PC-3 (cell line): Measurements from ENCODE around the gene ZBTB7C. TPM values are rescaled to one million over a fixed set of nuclear protein-coding genes. Genes with fewer than 3 reads are reported as not detected.

Experiments
- ATAC-seq: fragments of 200-7000 bp; cut with Tn5 transposase; 2 replicates; pipeline ENCODE4 v1.9.1; 2020; ENCODE audit warnings: mild to moderate bottlenecking, moderate library complexity
- BruUV-seq: library from RNA; stranded (reverse); fragments of 400-500 nt; replicated peaks from 2 replicates; lab custom pipeline; 2021; lab: Mats Ljungman, UMichigan
- CTCF ChIA-PET: fragments of 300-600 bp; sonication (Branson Sonifier 250); formaldehyde crosslinking; loops from one replicate; lab custom pipeline; 2022; ENCODE audit warnings: antibody characterized with exemption; lab: Charles Lee
- POLR2A ChIA-PET: fragments of 300-600 bp; sonication (Branson Sonifier 250); formaldehyde crosslinking; loops from one replicate; lab custom pipeline; 2022; ENCODE audit warnings: antibody characterized with exemption; ENCODE audit not compliant: unreplicated experiment; lab: Charles Lee
- DNase-seq: peaks from one replicate; pipeline ENCODE4 v3.0.0-alpha.2; 2015
- H2AFZ ChIP-seq: fragments of 300-600 bp; sonication (generic); 2 replicates; pipeline ENCODE4 v1.6.0; 2016; ENCODE audit warnings: antibody characterized with exemption, low read length
- H3F3A ChIP-seq: fragments of 300-600 bp; sonication (generic); one replicate; pipeline ENCODE4 v1.6.0; 2017; ENCODE audit warnings: antibody characterized with exemption, low read length, control low read depth, mild to moderate bottlenecking; ENCODE audit not compliant: unreplicated experiment
- H3K27ac ChIP-seq: fragments of 300-600 bp; sonication (generic); 2 replicates; pipeline ENCODE4 v1.5.1; 2016; ENCODE audit warnings: mild to moderate bottlenecking, low read length
- H3K27me3 ChIP-seq: fragments of 300-600 bp; sonication (generic); 2 replicates; pipeline ENCODE4 v1.6.1; 2016; ENCODE audit warnings: low read length, mixed read lengths
- H3K36me3 ChIP-seq: fragments of 300-600 bp; sonication (generic); 2 replicates; pipeline ENCODE4 v1.6.1; 2016; ENCODE audit warnings: low read depth, mixed run types, low read length, mixed read lengths
- H3K4me1 ChIP-seq: fragments of 300-600 bp; sonication (generic); 2 replicates; pipeline ENCODE4 v1.5.1; 2016; ENCODE audit warnings: low read length; ENCODE audit not compliant: insufficient read depth
- H3K4me2 ChIP-seq: fragments of 300-600 bp; sonication (generic); 2 replicates; pipeline ENCODE4 v1.6.0; 2016; ENCODE audit warnings: low read length
- H3K4me3 ChIP-seq: fragments of 300-600 bp; sonication (generic); 2 replicates; pipeline ENCODE4 v1.5.1; 2016; ENCODE audit warnings: mild to moderate bottlenecking, low read length, mixed read lengths
- H3K79me2 ChIP-seq: fragments of 300-600 bp; sonication (generic); 2 replicates; pipeline ENCODE4 v1.6.1; 2017; ENCODE audit warnings: low read length, mixed read lengths
- H3K9ac ChIP-seq: fragments of 300-600 bp; sonication (generic); 2 replicates; pipeline ENCODE4 v1.6.0; 2016; ENCODE audit warnings: mild to moderate bottlenecking, low read length
- H3K9me2 ChIP-seq: fragments of 300-600 bp; sonication (generic); replicated peaks from 2 replicates; pipeline ENCODE4 v1.6.1; 2016; ENCODE audit warnings: mixed run types, low read length, mixed read lengths
- H3K9me3 ChIP-seq: fragments of 300-600 bp; sonication (generic); 2 replicates; pipeline ENCODE4 v1.6.1; 2016; ENCODE audit warnings: low read length, mixed read lengths
- H4K20me1 ChIP-seq: fragments of 300-600 bp; sonication (generic); 2 replicates; pipeline ENCODE4 v1.6.1; 2016; ENCODE audit warnings: low read length, mixed read lengths
- CTCF ChIP-seq: fragments of 300-600 bp; sonication (generic); conservative IDR thresholded peaks from 2 replicates; pipeline ENCODE4 v1.5.1; 2017; ENCODE audit warnings: antibody characterized with exemption, low read depth, mild to moderate bottlenecking, low read length
- EZH2 ChIP-seq: fragments of 300-600 bp; sonication (generic); IDR thresholded peaks from one replicate; pipeline ENCODE4 v1.6.1; 2017; ENCODE audit warnings: antibody characterized with exemption, mild to moderate bottlenecking, low read length; ENCODE audit not compliant: unreplicated experiment
- EZH2phosphoT487 ChIP-seq: fragments of 300-600 bp; sonication (generic); IDR thresholded peaks from 2 replicates; pipeline ENCODE4 v1.6.1; 2018; ENCODE audit warnings: mild to moderate bottlenecking, antibody characterized with exemption, low read length, borderline replicate concordance
- intact Hi-C: fragments of 100-400 bp; cut with micrococcal nuclease; formaldehyde crosslinking; loops from 2 replicates; pipeline ENCODE4 v1.9.0; 2023
- total RNA-seq: library from RNA; depleted of rRNA; stranded (reverse); fragments of >200 nt; gene quantifications from 2 replicates; pipeline ENCODE4 v1.2.3, GENCODE V29; 2014

ZBTB7C gene
- total RNA-seq, 1 experiment from 2014 or later = 1.3 TPM

- POLR2A ChIA-PET = no interaction called here
- Histone ChIP-seq H3K27ac (no peak overlapping the region), H3K9ac (no peak overlapping the region), H3K9me3 (no peaks in the 10 kb centered on the region), H2AFZ (no peak overlapping the region), H4K20me1 (no peaks in the 10 kb centered on the region), H3K79me2 (no peaks in the 10 kb centered on the region), H3K27me3 (no peaks in the 10 kb centered on the region; the same call in 1 of the 2 replicates), H3K4me1 (no peaks in the 10 kb centered on the region), H3K4me2 (no peak overlapping the region), H3K36me3 (no peaks in the 10 kb centered on the region), H3K4me3 (no peak overlapping the region), H3K9me2 (no peaks in the 10 kb centered on the region), H3F3A (no peaks in the 10 kb centered on the region)
- ATAC-seq (no peak), DNase-seq (no peak)
- no TSS peak for BruUV-seq
- CTCF ChIA-PET = no interaction called here
- intact Hi-C loops = no loop called here
- TF ChIP-seq EZH2 = no peak
- no peak for TF ChIP-seq CTCF
- TF ChIP-seq EZH2phosphoT487 = no peak
Observed at GRCh38 chr18:48202350-48203260, 206.6 kb downstream of the ZBTB7C start.

- no peaks in the 10 kb centered on the region for H3K79me2 ChIP-seq
- no peaks in the 10 kb centered on the region; the same call in 1 of the 2 replicates for H3K27me3 ChIP-seq
- no peak overlapping the region for H3K9ac ChIP-seq
- intact Hi-C loops = no loop called here
- H3K27ac ChIP-seq = no peak overlapping the region
- no peak for ATAC-seq
- no peaks in the 10 kb centered on the region for H4K20me1 ChIP-seq
- no peak for TF ChIP-seq CTCF
- no peaks in the 10 kb centered on the region for H3K36me3 ChIP-seq
- no peaks in the 10 kb centered on the region for H3K4me1 ChIP-seq
- no peaks in the 10 kb centered on the region for H3K9me2 ChIP-seq
- H3K9me3 ChIP-seq = no peaks in the 10 kb centered on the region
- ChIA-PET CTCF (no interaction called here), POLR2A (no interaction called here)
- H3K4me3 ChIP-seq = no peak overlapping the region
- DNase-seq = no peak
- H3F3A ChIP-seq = no peaks in the 10 kb centered on the region
- H3K4me2 ChIP-seq = no peak overlapping the region
- no peak overlapping the region for H2AFZ ChIP-seq
- BruUV-seq = no TSS peak
Observed at GRCh38 chr18:48202006-48202348, 207.2 kb downstream of the ZBTB7C start.

GRCh38 chr18:48201337-48202005 is 207.7 kb downstream of the ZBTB7C start:
- Histone ChIP-seq H3K9me3 (no peaks in the 10 kb centered on the region), H3K9me2 (no peaks in the 10 kb centered on the region), H3K4me2 (no peak overlapping the region), H3F3A (no peaks in the 10 kb centered on the region), H3K9ac (no peak overlapping the region), H3K27ac (no peak overlapping the region), H3K27me3 (no peaks in the 10 kb centered on the region; the same call in 1 of the 2 replicates), H3K4me3 (no peak overlapping the region), H3K36me3 (no peaks in the 10 kb centered on the region), H2AFZ (no peak overlapping the region), H3K4me1 (no peaks in the 10 kb centered on the region), H3K79me2 (no peaks in the 10 kb centered on the region), H4K20me1 (no peaks in the 10 kb centered on the region)
- intact Hi-C loops = no loop called here
- POLR2A ChIA-PET = no interaction called here
- no peak for DNase-seq
- no peak for TF ChIP-seq CTCF
- no peak for TF ChIP-seq EZH2phosphoT487
- CTCF ChIA-PET = no interaction called here
- BruUV-seq = no TSS peak
- ATAC-seq = no peak
